OCI-LY7 (cell line): ENCODE measurements around the gene RDH13.
A peak's percentile ranks its signal among the peaks of the same experiment; 100 is the strongest.

Experiments
- CTCF ChIP-seq: fragments of 200-600 bp; sonication (generic); conservative IDR thresholded peaks from 2 replicates; pipeline ENCODE4 v1.5.1; 2014; ENCODE audit warnings: mild to moderate bottlenecking, antibody characterized with exemption, low read length, moderate library complexity, mixed read lengths
- EZH2phosphoT487 ChIP-seq: fragments of 200-600 bp; sonication (generic); IDR thresholded peaks from 2 replicates; pipeline ENCODE4 v1.6.1; 2018; ENCODE audit warnings: low read depth, borderline replicate concordance, mild to moderate bottlenecking, mixed run types, antibody characterized with exemption, low read length, moderate library complexity, mixed read lengths

GRCh38 chr19:55058781-55059610, 4.0 kb downstream of the RDH13 start:
- TF ChIP-seq CTCF (peak; percentile 55), EZH2phosphoT487 (no peak)
